ENCODE measurements around the gene MAPK1IP1L.
"Not testable (repeated sequence)": the region's sequence is repeated elsewhere in the genome, so short reads cannot be mapped to it uniquely, and the experiment has no call there.

MAPK1IP1L gene

DNA sequence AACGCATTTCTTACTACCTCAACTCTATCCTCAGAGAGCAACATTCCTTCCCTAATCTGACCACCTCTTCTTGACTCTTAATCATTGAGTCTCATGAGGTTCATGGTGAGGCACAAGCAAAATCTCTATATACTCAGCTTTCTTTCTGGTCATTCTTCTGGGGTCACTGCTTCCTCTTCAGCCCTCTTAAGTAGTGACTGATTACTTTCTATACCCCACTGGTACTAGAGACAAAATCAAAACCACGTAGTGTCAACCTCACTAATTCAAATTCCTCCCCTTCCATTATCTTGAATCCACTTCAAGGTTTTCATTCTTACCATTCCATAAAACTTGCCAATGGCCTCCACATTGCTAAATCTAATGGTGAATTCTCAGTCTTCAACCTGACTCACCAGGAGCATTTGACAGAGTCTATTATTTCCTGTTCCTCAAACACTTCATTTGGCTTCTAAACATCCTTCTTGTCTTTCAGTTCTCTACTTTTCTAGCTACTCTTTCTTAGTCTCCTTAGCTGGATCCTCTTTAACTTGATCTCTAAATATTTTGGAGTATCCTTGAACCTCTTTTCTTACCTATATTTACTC, 31.4 kb upstream of the MAPK1IP1L start:
- TF ChIP-seq, protein P1, sequence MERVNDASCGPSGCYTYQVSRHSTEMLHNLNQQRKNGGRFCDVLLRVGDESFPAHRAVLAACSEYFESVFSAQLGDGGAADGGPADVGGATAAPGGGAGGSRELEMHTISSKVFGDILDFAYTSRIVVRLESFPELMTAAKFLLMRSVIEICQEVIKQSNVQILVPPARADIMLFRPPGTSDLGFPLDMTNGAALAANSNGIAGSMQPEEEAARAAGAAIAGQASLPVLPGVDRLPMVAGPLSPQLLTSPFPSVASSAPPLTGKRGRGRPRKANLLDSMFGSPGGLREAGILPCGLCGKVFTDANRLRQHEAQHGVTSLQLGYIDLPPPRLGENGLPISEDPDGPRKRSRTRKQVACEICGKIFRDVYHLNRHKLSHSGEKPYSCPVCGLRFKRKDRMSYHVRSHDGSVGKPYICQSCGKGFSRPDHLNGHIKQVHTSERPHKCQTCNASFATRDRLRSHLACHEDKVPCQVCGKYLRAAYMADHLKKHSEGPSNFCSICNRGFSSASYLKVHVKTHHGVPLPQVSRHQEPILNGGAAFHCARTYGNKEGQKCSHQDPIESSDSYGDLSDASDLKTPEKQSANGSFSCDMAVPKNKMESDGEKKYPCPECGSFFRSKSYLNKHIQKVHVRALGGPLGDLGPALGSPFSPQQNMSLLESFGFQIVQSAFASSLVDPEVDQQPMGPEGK (tag by site-specific recombination; IDR thresholded peaks at IDR 0.05), result no peak
- H3K27ac ChIP-seq (ENCODE audit: extremely low read depth, low read depth, low read length), result no peak overlapping the region
- peaks cover 27 to 34% of the 10 kb centered on the region in 2 experiments for H3K36me3 ChIP-seq (ENCODE audit: control insufficient read depth in 2 of 2, insufficient read depth in 1 of 2, low read length in 2 of 2)
- H3K4me1 ChIP-seq (ENCODE audit: control insufficient read depth, insufficient read depth, low read length), result no peaks in the 10 kb centered on the region
- H3K9me3 ChIP-seq (ENCODE audit: control insufficient read depth, insufficient read depth, low read depth, low read length), result no peaks in the 10 kb centered on the region
- ChIA-PET CTCF (interaction anchor here (0.7 kb wide), 1 partner anchor 31 kb away, joined by 3 read pairs; the partner anchor contains the start of gene MAPK1IP1L), POLR2A (interaction anchor here (0.6 kb wide), 1 partner anchor 1680 kb away, joined by 4 read pairs; no protein-coding TSS in a partner anchor)
- no peak overlapping the region for H3K4me3 ChIP-seq (ENCODE audit: low read depth, low read length)

DNA sequence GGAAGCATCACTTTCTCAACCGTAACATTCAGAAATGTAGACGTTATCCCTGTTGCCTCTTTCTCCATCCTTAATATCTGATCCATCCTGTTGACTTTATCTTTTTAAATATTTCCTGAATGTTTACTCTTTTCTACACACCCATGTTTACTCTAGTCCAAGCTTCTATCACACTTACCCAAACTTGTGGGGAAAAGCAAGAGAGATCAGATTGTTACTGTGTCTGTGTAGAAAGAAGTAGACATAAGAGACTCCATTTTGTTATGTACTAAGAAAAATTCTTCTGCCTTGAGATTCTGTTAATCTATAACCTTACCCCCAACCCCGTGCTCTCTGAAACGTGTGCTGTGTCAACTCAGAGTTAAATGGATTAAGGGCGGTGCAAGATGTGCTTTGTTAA, 27.1 kb upstream of the MAPK1IP1L start:
- H3K4me1 ChIP-seq (ENCODE audit: control insufficient read depth, insufficient read depth, low read length); H3K9me3 ChIP-seq (ENCODE audit: control insufficient read depth, insufficient read depth, low read depth, low read length); H3K4me3 ChIP-seq (ENCODE audit: low read depth, low read length); CTCF ChIA-PET; POLR2A ChIA-PET; H3K27ac ChIP-seq (ENCODE audit: extremely low read depth, low read depth, low read length): not testable (repeated sequence)
- peaks cover 14 to 27% of the 10 kb centered on the region in 2 experiments; a peak in 2 of 3 replicates for H3K36me3 ChIP-seq (ENCODE audit: control insufficient read depth in 2 of 2, insufficient read depth in 1 of 2, low read length in 2 of 2)

- Histone ChIP-seq H3K4me3 (ENCODE audit: low read depth, low read length) (peak overlapping the region; percentile 99), H3K27ac (ENCODE audit: extremely low read depth, low read depth, low read length) (no peak overlapping the region), H3K4me1 (ENCODE audit: control insufficient read depth, insufficient read depth, low read length) (peaks cover 19% of the 10 kb centered on the region), H3K9me3 (ENCODE audit: control insufficient read depth, insufficient read depth, low read depth, low read length) (no peaks in the 10 kb centered on the region), H3K36me3 (ENCODE audit: control insufficient read depth in 2 of 2, insufficient read depth in 1 of 2, low read length in 2 of 2) (peaks cover 12 to 20% of the 10 kb centered on the region in 2 experiments; a peak in 2 of 3 replicates)
- no peak for TF ChIP-seq ZNF221 (tag by site-specific recombination; IDR thresholded peaks at IDR 0.05; ENCODE audit: borderline replicate concordance)
- ChIA-PET CTCF (no interaction called here), POLR2A (interaction anchor here (1.8 to 3.6 kb wide), 3 partner anchors 11 to 26 kb away, joined by 5 to 47 read pairs (median 11); partner anchors contain the start of gene MAPK1IP1L)
Measured at GRCh38 chr14:55025948-55026347, 25.5 kb upstream of the MAPK1IP1L start.

GRCh38 chr14:55026441-55026792, 25.0 kb upstream of the MAPK1IP1L start:
- Histone ChIP-seq H3K4me3 (ENCODE audit: low read depth, low read length) (peak overlapping the region; percentile 99), H3K27ac (ENCODE audit: extremely low read depth, low read depth, low read length) (peak overlapping the region; percentile 89), H3K36me3 (ENCODE audit: control insufficient read depth in 2 of 2, insufficient read depth in 1 of 2, low read length in 2 of 2) (peaks cover 12 to 19% of the 10 kb centered on the region in 2 experiments; a peak in 2 of 3 replicates), H3K9me3 (ENCODE audit: control insufficient read depth, insufficient read depth, low read depth, low read length) (no peaks in the 10 kb centered on the region), H3K4me1 (ENCODE audit: control insufficient read depth, insufficient read depth, low read length) (peaks cover 24% of the 10 kb centered on the region)
- CTCF ChIA-PET, result interaction anchor here (0.6 to 1.0 kb wide), 3 partner anchors 24 to 1560 kb away, joined by 3 to 6 read pairs (median 3); no protein-coding TSS in a partner anchor
- POLR2A ChIA-PET, result interaction anchor here (0.7 to 3.6 kb wide), 14 partner anchors 8 to 538 kb away, joined by 3 to 47 read pairs (median 4); partner anchors contain the start of genes CGRRF1, GCH1 and MAPK1IP1L
- TF ChIP-seq ZNF777 (tag by site-specific recombination; IDR thresholded peaks at IDR 0.05; ENCODE audit: borderline replicate concordance) (no peak), ZNF202 (tag by site-specific recombination; IDR thresholded peaks at IDR 0.05; ENCODE audit: borderline replicate concordance) (no peak), ZBTB44 (tag by site-specific recombination; IDR thresholded peaks at IDR 0.05) (no peak), GLI2 (tag by site-specific recombination; IDR thresholded peaks at IDR 0.05; ENCODE audit: borderline replicate concordance, low read depth) (no peak), ZFP37 (tag by site-specific recombination; IDR thresholded peaks at IDR 0.05) (no peak; the same call in 1 of the 2 replicates), HOXC10 (CRISPR knock-in tag; IDR thresholded peaks at IDR 0.05) (no peak), ZNF654 (tag by site-specific recombination; IDR thresholded peaks at IDR 0.05; ENCODE audit: low read depth) (no peak), ZNF23 (tag by site-specific recombination; IDR thresholded peaks at IDR 0.05; ENCODE audit: borderline replicate concordance) (no peak), ZNF514 (tag by site-specific recombination; IDR thresholded peaks at IDR 0.05) (no peak)
- TF ChIP-seq, protein P2, sequence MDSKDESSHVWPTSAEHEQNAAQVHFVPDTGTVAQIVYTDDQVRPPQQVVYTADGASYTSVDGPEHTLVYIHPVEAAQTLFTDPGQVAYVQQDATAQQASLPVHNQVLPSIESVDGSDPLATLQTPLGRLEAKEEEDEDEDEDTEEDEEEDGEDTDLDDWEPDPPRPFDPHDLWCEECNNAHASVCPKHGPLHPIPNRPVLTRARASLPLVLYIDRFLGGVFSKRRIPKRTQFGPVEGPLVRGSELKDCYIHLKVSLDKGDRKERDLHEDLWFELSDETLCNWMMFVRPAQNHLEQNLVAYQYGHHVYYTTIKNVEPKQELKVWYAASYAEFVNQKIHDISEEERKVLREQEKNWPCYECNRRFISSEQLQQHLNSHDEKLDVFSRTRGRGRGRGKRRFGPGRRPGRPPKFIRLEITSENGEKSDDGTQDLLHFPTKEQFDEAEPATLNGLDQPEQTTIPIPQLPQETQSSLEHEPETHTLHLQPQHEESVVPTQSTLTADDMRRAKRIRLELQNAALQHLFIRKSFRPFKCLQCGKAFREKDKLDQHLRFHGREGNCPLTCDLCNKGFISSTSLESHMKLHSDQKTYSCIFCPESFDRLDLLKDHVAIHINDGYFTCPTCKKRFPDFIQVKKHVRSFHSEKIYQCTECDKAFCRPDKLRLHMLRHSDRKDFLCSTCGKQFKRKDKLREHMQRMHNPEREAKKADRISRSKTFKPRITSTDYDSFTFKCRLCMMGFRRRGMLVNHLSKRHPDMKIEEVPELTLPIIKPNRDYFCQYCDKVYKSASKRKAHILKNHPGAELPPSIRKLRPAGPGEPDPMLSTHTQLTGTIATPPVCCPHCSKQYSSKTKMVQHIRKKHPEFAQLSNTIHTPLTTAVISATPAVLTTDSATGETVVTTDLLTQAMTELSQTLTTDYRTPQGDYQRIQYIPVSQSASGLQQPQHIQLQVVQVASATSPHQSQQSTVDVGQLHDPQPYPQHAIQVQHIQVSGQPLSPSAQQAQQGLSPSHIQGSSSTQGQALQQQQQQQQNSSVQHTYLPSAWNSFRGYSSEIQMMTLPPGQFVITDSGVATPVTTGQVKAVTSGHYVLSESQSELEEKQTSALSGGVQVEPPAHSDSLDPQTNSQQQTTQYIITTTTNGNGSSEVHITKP (tag by site-specific recombination; IDR thresholded peaks at IDR 0.05), result no peak
- TF ChIP-seq, protein P3, sequence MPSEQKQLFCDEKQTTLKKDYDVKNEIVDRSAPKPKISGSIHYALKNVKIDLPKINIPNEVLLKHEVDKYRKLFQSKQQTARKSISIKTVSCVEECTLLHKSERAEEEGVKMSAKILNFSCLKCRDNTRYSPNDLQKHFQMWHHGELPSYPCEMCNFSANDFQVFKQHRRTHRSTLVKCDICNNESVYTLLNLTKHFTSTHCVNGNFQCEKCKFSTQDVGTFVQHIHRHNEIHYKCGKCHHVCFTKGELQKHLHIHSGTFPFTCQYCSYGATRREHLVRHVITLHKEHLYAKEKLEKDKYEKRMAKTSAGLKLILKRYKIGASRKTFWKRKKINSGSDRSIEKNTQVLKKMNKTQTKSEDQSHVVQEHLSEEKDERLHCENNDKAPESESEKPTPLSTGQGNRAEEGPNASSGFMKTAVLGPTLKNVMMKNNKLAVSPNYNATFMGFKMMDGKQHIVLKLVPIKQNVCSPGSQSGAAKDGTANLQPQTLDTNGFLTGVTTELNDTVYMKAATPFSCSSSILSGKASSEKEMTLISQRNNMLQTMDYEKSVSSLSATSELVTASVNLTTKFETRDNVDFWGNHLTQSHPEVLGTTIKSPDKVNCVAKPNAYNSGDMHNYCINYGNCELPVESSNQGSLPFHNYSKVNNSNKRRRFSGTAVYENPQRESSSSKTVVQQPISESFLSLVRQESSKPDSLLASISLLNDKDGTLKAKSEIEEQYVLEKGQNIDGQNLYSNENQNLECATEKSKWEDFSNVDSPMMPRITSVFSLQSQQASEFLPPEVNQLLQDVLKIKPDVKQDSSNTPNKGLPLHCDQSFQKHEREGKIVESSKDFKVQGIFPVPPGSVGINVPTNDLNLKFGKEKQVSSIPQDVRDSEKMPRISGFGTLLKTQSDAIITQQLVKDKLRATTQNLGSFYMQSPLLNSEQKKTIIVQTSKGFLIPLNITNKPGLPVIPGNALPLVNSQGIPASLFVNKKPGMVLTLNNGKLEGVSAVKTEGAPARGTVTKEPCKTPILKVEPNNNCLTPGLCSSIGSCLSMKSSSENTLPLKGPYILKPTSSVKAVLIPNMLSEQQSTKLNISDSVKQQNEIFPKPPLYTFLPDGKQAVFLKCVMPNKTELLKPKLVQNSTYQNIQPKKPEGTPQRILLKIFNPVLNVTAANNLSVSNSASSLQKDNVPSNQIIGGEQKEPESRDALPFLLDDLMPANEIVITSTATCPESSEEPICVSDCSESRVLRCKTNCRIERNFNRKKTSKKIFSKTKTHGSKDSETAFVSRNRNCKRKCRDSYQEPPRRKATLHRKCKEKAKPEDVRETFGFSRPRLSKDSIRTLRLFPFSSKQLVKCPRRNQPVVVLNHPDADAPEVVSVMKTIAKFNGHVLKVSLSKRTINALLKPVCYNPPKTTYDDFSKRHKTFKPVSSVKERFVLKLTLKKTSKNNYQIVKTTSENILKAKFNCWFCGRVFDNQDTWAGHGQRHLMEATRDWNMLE (tag by site-specific recombination; conservative IDR thresholded peaks at IDR 0.05; ENCODE audit: low read depth), result no peak
